Suppressor macrophage treated with lipopolysaccharide for 1 hour (primary cell): ENCODE measurements around the gene PRICKLE1.

Experiments used
- DNase-seq, 3 donors: peaks; one replicate each; pipeline ENCODE4 v3.0.0-alpha.2; 2020 to 2022

Gene PRICKLE1

GRCh38 chr12:42589465-42590329, at the start of gene PRICKLE1:
Gene PRICKLE1 (minus strand): TSS chr12:42589746. CDS start chr12:42472516, 117,230 bp downstream.
- peak; percentile 61 to 87 (median 78) for DNase-seq

GRCh38 chr12:42638697-42639096, 49.2 kb upstream of the PRICKLE1 start:
- DNase-seq = no peak

- DNase-seq = no peak
Observed at GRCh38 chr12:42638011-42638410, 48.5 kb upstream of the PRICKLE1 start.

- DNase-seq = no peak
Observed at GRCh38 chr12:42636993-42637392, 47.4 kb upstream of the PRICKLE1 start.

- no peak for DNase-seq
Observed at GRCh38 chr12:42633594-42633993, 44.0 kb upstream of the PRICKLE1 start.

- DNase-seq = peak; percentile 3 to 46 (median 36)
Observed at GRCh38 chr12:42631513-42631912, 42.0 kb upstream of the PRICKLE1 start.

GRCh38 chr12:42630314-42630713, 40.8 kb upstream of the PRICKLE1 start:
- no peak for DNase-seq

GRCh38 chr12:42627151-42627550, 37.6 kb upstream of the PRICKLE1 start:
- no peak for DNase-seq

- no peak for DNase-seq
Observed at GRCh38 chr12:42625611-42626010, 36.1 kb upstream of the PRICKLE1 start.

GRCh38 chr12:42617622-42618021, 28.1 kb upstream of the PRICKLE1 start:
- DNase-seq = no peak

- DNase-seq = no peak
Observed at GRCh38 chr12:42615006-42615405, 25.5 kb upstream of the PRICKLE1 start.

GRCh38 chr12:42612231-42612613, 22.7 kb upstream of the PRICKLE1 start:
- DNase-seq = no peak

- no peak for DNase-seq
Observed at GRCh38 chr12:42611571-42612230, 22.2 kb upstream of the PRICKLE1 start.

GRCh38 chr12:42609605-42610004, 20.1 kb upstream of the PRICKLE1 start:
- DNase-seq = no peak

GRCh38 chr12:42608196-42608825, 18.8 kb upstream of the PRICKLE1 start:
- no peak for DNase-seq

GRCh38 chr12:42607584-42608058, 18.1 kb upstream of the PRICKLE1 start:
- DNase-seq = no peak

GRCh38 chr12:42606471-42606870, 16.9 kb upstream of the PRICKLE1 start:
- no peak for DNase-seq

GRCh38 chr12:42605685-42606084, 16.1 kb upstream of the PRICKLE1 start:
- DNase-seq = no peak

GRCh38 chr12:42603246-42603990, 13.9 kb upstream of the PRICKLE1 start:
- DNase-seq = no peak

GRCh38 chr12:42593874-42594273, 4.3 kb upstream of the PRICKLE1 start:
- no peak for DNase-seq

- peak in 2 of 3 donors; percentile 16 to 17 for DNase-seq
Observed at GRCh38 chr12:42590330-42590934, 886 bp upstream of the PRICKLE1 start.
